SIG-M5 (cell line): ENCODE data around the gene MYO16.

Source experiments
- DNase-seq: peaks from one replicate; lab custom pipeline; 2025; lab: John Stamatoyannopoulos, UW

Gene MYO16

GRCh38 chr13:109243311-109243951, 614.0 kb downstream of the MYO16 start:
- DNase-seq = no peak

DNA sequence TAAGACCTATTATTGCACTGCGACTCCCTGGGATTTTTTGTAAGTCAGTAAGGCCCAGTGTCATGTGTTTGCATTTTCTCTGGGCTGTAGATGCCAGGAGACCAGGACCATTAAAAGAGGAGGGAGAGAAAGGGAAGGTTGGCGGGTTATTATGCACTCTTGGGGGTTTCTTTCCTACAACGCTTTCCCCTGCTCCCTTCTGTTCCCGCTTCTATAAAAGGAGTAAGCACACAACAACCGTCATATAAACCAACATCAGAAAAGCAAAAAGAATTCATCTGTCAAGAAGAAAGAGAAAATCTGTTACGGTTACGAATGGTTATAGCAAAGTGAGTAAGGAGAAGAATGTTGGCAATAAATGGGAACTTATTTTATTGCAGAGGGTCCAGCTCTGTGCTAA, 615.2 kb downstream of the MYO16 start:
- DNase-seq = no peak

DNA sequence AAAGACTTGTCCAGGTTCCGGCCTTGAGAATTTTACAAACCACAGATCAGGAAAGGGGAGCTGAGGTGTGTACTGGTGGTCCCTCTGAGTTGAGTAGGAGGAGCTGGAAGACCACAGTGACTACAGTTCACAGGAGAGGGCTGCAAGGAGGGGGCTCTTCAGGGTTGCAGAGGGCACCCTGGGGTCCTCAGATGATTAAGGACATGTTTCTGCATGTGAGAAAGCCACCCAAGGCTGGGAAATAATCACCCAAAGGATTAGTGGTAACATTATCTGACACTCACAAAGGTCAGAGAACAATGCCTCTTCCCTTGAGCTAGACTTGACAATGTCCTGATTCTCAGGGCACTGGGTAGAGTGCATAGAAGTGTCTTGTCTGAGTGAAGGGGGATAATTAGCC, 616.6 kb downstream of the MYO16 start:
- DNase-seq = no peak

DNA sequence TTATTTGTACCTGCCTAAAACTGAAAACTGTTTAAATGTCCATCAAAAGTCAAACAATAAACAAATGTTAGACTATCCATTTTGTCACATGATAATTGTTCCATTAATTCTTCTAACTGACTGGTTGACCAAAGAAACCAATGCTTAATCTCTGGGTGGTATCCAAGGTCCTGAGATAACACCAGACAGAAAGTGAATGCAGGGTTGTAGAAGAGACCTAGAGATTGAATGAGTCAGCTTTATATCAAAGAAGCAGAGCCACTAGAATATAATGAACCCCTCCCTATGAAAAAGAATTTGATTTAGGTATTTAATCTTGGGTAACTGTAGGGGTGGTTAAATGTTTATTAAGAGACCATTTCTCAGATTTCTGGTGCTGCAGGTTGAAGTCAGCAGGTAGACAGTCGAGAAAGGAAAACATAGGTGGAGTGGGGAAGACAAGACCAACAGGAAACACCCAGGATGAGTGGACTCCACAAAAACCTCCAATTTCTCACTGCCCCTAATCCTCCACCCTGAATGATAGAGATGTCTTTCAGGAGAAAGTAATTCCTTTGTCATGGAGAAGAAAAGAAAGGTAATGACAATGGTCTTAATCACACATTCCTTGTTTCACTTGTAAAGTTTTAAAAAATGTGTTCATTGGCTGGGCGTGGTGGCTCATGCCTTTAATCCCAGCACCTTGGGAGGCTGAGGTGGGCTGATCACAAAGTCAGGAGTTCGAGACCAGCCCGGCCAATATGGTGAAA, 620.5 kb downstream of the MYO16 start:
- no peak for DNase-seq

DNA sequence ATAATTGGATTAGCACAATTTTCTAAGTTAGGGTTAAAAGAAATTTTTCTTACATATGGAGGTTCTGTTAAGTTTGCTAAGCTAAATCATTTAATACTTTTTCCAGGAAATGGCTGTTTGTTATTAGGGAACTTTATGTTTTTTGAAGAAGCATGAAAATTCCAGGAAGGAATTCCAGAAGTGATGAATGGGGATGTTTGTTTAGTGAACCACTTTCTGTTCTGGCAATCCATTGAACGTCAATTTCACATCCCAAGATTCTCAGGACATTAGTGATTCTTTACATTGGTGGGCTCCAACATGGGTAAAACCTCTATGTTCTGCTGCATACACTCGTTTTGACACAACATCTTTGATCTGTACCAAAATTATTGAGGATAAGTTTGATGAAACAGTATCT, 622.5 kb downstream of the MYO16 start:
- no peak for DNase-seq

DNA sequence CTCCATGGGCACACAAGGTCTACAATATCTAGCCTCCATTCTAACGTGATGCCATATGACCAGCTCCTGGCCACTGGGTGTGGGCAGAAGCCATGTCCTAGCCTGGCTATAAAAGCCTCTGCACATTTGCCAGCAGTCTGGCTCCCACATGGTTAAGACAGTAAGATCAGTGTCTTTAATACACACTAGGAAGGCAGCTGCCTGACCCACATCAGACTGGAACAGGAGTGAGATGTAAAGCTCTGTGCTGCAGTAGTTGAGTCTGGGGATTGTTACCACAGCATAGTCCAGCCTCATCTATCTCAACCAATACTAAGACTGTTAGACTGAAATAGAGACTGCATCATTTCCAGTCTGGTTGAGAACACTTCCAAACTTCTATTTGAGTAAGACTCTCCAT, 623.9 kb downstream of the MYO16 start:
- DNase-seq = no peak

DNA sequence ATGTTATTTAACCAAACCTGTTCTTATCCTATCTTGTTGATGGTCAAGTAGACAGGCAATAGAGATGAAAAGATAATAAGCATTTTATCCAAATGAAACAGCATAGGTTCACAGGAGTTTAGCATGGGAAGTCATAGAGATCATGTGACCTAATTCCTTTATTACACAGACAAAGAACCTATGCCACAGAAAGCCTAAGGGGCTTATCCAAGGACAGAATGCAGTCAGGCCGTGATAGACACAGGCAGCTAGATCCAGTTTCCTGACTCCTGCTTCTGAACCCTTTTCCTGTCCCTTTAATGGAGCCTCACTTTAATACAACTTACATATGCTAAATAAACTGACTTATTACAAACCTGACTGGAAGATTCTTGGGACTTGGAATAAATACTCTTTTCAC, 624.9 kb downstream of the MYO16 start:
- DNase-seq = no peak

GRCh38 chr13:109255141-109255856, 625.9 kb downstream of the MYO16 start:
- no peak for DNase-seq

DNA sequence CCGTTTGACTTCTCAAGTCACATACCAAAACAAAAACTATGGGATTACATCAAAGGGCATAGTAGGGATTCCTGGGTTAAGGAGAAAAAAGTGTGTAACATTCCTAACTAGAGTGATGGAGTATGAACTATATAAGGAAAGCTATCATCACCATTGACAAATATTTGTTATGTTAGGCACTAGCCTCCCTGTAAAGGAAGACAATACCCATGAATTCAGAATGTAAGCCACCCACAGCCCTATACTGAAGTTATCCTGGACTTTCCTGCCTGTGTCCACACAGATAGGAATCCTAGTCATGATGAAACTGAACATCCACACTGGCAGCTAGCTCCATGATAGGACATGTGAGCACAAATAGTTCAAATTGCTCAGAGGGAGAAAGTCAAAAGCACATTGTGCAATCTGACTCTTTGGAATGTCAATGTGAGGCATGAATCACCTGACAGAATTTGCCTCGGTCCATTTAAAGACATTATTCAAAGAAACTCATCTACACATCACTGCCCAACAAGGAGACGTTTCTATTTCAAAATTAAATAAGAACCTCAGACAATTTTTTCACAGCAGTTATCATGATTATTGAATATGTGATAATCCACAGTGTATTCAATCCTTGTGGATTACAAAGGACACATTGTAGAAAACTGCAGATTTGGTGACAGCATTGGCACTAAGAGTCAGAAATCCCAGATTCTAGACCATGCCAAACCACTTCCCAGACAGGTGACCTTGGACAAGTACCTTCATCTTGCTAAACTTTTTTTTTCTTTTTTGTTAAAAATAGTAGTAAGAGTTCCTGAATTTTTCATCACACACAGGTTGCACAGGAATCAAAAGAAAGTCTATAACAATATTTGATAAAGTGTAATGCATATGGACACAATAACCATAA, 627.7 kb downstream of the MYO16 start:
- no peak for DNase-seq
